Activated T-cell treated with anti-CD3 and anti-CD28 coated beads for 4 hours (primary cell): ENCODE measurements around the gene RTN3.
"Not testable (repeated sequence)": the region's sequence is repeated elsewhere in the genome, so short reads cannot be mapped to it uniquely, and the experiment has no call there.

Experiments used
- DNase-seq: peaks from one replicate; pipeline ENCODE4 v3.0.0-alpha.2; 2020

The RTN3 gene

GRCh38 chr11:63769714-63770455 lies 88.6 kb downstream of the RTN3 start:
- DNase-seq, result no peak

- DNase-seq, result no peak
These were observed 89.5 kb downstream of the RTN3 start for GRCh38 chr11:63770763-63771162.

GRCh38 chr11:63771741-63772318 lies 90.5 kb downstream of the RTN3 start:
- not testable (repeated sequence) for DNase-seq

- DNase-seq, result no peak
These were observed 93.9 kb downstream of the RTN3 start for GRCh38 chr11:63775191-63775590.

- DNase-seq, result no peak
These were observed 97.7 kb downstream of the RTN3 start for GRCh38 chr11:63779039-63779438.

- no peak for DNase-seq
These were observed 101.4 kb downstream of the RTN3 start for GRCh38 chr11:63782749-63783148.

- no peak for DNase-seq
These were observed 102.8 kb downstream of the RTN3 start for GRCh38 chr11:63783925-63784592.

GRCh38 chr11:63785823-63786222 lies 104.5 kb downstream of the RTN3 start:
- DNase-seq, result no peak

GRCh38 chr11:63791495-63792167 lies 110.3 kb downstream of the RTN3 start:
- DNase-seq, result no peak

GRCh38 chr11:63793161-63793560 lies 111.9 kb downstream of the RTN3 start:
- DNase-seq, result no peak

- no peak for DNase-seq
These were observed 113.8 kb downstream of the RTN3 start for GRCh38 chr11:63795066-63795465.

GRCh38 chr11:63800921-63801320 lies 119.6 kb downstream of the RTN3 start:
- DNase-seq, result no peak

- DNase-seq, result no peak
These were observed 121.5 kb downstream of the RTN3 start for GRCh38 chr11:63802637-63803414.

- no peak for DNase-seq
These were observed 123.0 kb downstream of the RTN3 start for GRCh38 chr11:63804259-63804658.

GRCh38 chr11:63805844-63806415 lies 124.6 kb downstream of the RTN3 start:
- DNase-seq, result no peak
